Muscle of leg (tissue), 11 donors: ENCODE data around the gene AKAP13. TPM values are rescaled to one million over a fixed set of nuclear protein-coding genes. Genes with fewer than 3 reads are reported as not detected.
A peak's percentile ranks its signal among the peaks of the same experiment; 100 is the strongest.

Source experiments
- DNase-seq: peaks from one replicate; pipeline ENCODE4 v3.0.0; 2013
- H3K27ac ChIP-seq: one replicate; pipeline ENCODE4 v1.5.1; 2013; ENCODE audit warnings: mild to moderate bottlenecking, low read length, control low read depth
- H3K27me3 ChIP-seq: one replicate; pipeline ENCODE4 v1.6.1; 2013; ENCODE audit warnings: low read length; ENCODE audit not compliant: control insufficient read depth, insufficient read depth
- H3K36me3 ChIP-seq: one replicate; pipeline ENCODE4 v1.6.1; 2013; ENCODE audit warnings: low read length; ENCODE audit not compliant: control insufficient read depth, insufficient read depth
- H3K4me1 ChIP-seq: one replicate; pipeline ENCODE4 v1.6.1; 2013; ENCODE audit warnings: low read length; ENCODE audit not compliant: control insufficient read depth, insufficient read depth
- H3K4me3 ChIP-seq: one replicate; pipeline ENCODE4 v1.5.1; 2013; ENCODE audit warnings: low read length, control low read depth
- H3K9me3 ChIP-seq: replicated peaks from 2 replicates; pipeline ENCODE4 v1.6.1; 2013; ENCODE audit warnings: low read depth, low read length; ENCODE audit not compliant: control insufficient read depth
- WGBS: methylation state at CpG from one replicate; pipeline ENCODE4 v1.1.5; 2013; ENCODE audit warnings: missing lambda C conversion rate; ENCODE audit not compliant: insufficient coverage; 5-methylcytosine and 5-hydroxymethylcytosine counted together
- polyA plus RNA-seq, 8 donors: library from polyadenylated mRNA; unstranded; fragments of 120-200 nt; gene quantifications; one replicate each; pipeline versions ENCODE4 v1.2.1 to v1.2.3, GENCODE V29; 2013; ENCODE audit warnings: inconsistent platforms in 1 of 8, low replicate concordance in 1 of 8; ENCODE audit not compliant: insufficient read length in 8 of 8, insufficient read depth in 1 of 8
- total RNA-seq: library from RNA; stranded (reverse); fragments of 120-200 nt; gene quantifications from one replicate; pipeline ENCODE4 v1.2.4, GENCODE V29; 2013

Gene AKAP13
- total and polyA plus RNA-seq, 9 donors = 65.2 to 90.9 (median 80.1) TPM

DNA sequence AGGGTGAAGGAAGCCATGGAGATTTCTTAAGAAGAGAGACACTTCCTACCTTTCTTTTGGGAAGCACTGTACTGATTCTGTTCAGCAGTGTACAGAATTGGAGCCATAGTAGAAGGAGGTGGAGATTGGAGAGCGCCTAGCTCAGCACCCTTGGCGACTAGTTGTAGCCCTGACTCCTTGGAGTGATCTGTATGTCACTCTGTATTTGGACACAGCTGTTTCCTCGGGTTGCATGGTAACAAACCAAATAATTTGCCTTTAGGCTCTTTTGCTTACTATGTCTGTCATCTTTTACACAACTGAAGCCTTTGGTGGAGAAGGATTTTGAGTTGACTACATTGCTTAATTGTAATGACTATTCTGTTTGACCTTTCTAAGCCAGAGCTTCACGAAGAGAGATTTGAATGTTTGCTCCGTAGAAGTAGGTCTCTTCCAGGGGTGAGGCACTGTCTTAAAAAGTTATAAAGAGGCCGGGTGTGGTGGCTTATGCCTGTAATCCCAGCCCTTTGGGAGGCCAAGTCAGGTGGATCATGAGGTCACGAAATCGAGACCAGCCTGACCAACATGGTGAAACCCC is 77.1 kb downstream of the AKAP13 start:
- WGBS = 94% methylated on average over 4 of the region's 8 CpGs
- Histone ChIP-seq H3K27ac (no peak overlapping the region), H3K36me3 (no peaks in the 10 kb centered on the region), H3K27me3 (no peaks in the 10 kb centered on the region), H3K4me1 (peaks cover 13% of the 10 kb centered on the region), H3K4me3 (no peak overlapping the region), H3K9me3 (no peaks in the 10 kb centered on the region)
- DNase-seq = no peak

DNA sequence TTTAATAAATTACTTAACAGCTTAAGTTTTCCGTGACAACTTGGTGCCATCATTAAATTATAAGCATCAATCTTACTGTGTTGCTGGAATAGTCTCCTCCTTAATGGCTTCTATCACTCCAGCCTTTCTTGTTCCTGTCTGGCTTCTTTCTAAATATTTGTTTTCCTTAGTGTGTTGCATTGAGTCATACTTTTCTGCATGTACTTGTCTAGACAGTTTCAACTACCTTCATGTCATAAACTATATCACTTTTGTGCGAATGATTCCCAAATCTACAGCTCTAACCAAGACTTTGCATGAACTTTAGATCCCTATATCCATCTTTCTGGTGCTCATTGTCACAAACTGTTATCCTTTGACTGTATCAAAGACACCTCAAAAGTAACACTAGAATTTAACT is 78.4 kb downstream of the AKAP13 start:
- DNase-seq = no peak
- peaks cover 3% of the 10 kb centered on the region for H3K4me1 ChIP-seq
- no peaks in the 10 kb centered on the region for H3K9me3 ChIP-seq
- no peak overlapping the region for H3K27ac ChIP-seq
- 100% methylated on average over 1 of the region's 2 CpGs for WGBS
- no peaks in the 10 kb centered on the region for H3K36me3 ChIP-seq
- no peaks in the 10 kb centered on the region for H3K27me3 ChIP-seq
- no peak overlapping the region for H3K4me3 ChIP-seq

DNA sequence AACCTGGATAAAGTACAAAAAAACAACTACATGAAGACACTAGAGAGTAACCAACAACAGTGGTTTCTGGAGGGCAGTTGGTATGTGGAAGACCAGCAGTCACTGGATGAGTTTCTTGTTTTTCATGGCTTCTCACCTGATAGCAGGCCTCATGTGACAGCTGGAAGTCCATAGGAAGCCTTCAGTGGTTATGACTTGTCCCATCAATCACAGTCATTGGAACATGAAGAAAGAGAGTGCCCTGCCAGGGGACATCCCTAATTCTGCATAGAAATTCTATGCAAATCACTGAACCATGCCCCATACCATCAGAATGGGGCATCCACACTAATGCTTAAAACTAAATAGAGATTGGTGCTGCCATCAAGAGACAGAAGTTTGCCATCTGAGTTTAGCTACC is 81.6 kb downstream of the AKAP13 start:
- Histone ChIP-seq H3K9me3 (no peaks in the 10 kb centered on the region), H3K27me3 (no peaks in the 10 kb centered on the region), H3K36me3 (no peaks in the 10 kb centered on the region), H3K4me1 (peaks cover 4% of the 10 kb centered on the region), H3K27ac (no peak overlapping the region), H3K4me3 (no peak overlapping the region)
- DNase-seq = no peak

DNA sequence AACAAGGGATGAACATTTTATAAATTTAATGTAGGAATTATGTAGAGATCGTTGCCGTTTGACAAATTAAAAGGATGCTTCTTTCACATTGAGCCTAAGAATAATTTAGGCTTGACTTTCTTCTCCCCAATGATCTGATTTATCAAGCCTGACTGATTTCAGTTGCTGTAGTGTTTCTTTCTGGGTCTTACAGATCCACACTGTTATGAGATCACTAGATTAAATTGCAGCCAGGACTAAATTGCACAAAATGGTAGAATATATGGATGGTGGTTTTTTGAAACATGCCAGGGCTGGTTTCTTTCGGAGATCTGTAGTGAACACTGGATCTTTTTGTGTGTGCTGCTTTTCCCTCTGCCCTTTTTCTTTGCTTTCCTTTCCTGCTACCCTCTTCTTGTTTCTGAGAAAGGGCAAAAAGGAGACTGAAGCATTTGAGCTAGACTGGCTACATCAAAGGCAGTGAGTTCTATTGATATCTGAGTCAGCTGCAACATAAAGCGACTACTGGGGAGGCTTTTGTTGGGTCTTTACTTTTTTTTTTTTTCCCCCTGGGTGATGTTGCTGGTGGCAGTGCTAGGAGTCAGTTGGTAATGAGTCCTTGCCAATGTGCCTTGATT is 83.0 kb downstream of the AKAP13 start:
- Histone ChIP-seq H3K36me3 (no peaks in the 10 kb centered on the region), H3K4me3 (no peak overlapping the region), H3K27ac (no peak overlapping the region), H3K27me3 (no peaks in the 10 kb centered on the region), H3K9me3 (no peaks in the 10 kb centered on the region), H3K4me1 (peaks cover 3% of the 10 kb centered on the region)
- no peak for DNase-seq
- no CpG with 5 or more reads among the region's 4 CpGs for WGBS

DNA sequence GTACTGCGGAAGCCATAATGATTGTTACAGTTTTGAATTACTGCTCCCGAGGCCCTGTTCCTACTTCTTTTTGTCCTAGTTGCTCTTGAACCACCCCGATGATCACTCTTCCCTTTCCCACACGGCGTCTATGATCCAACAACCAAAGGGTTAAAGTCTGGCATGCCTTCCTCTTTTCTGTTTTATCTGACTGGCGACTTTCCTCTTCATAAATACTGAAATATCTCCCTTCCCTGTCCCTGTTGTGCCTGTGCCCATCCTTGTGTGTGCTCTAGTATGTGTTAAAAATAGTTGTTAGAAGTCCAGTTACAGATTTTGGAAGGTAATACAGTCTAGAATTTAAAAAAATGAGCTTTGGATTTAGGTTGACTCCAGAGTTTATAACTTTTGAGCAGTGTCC is 83.6 kb downstream of the AKAP13 start:
- Histone ChIP-seq H3K4me1 (peaks cover 3% of the 10 kb centered on the region), H3K4me3 (no peak overlapping the region), H3K27ac (no peak overlapping the region)

DNA sequence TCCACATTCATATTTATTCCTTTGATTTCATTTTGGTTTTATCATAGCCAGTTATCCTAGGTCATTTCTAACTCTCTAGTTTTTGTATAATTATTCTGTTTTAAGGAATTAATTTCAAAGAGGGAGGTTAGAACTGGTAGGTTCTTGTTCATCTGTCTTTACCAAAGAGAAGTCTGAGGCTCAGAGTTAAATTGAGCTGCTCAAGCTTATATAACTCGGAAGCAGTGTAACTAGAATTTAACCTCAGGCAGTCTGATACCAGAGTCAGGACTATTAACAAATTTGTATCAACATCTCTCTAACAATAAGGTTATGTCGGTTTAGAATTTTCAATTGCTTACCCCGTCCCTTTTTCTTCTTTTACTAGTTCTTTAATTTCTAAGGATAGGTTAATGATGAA is 84.1 kb downstream of the AKAP13 start:
- H3K36me3 ChIP-seq = no peaks in the 10 kb centered on the region
- H3K9me3 ChIP-seq = no peaks in the 10 kb centered on the region
- H3K4me3 ChIP-seq = no peak overlapping the region
- no peaks in the 10 kb centered on the region for H3K27me3 ChIP-seq
- peaks cover 3% of the 10 kb centered on the region for H3K4me1 ChIP-seq
- no peak for DNase-seq
- no peak overlapping the region for H3K27ac ChIP-seq
- no CpG with 5 or more reads among the region's 3 CpGs for WGBS

More for the DNA sequence above, 83.6 kb downstream of the AKAP13 start:
- Histone ChIP-seq H3K27me3 (no peaks in the 10 kb centered on the region), H3K9me3 (no peaks in the 10 kb centered on the region), H3K36me3 (no peaks in the 10 kb centered on the region)
- 35% methylated on average over 4 of the region's 6 CpGs for WGBS
- no peak for DNase-seq

DNA sequence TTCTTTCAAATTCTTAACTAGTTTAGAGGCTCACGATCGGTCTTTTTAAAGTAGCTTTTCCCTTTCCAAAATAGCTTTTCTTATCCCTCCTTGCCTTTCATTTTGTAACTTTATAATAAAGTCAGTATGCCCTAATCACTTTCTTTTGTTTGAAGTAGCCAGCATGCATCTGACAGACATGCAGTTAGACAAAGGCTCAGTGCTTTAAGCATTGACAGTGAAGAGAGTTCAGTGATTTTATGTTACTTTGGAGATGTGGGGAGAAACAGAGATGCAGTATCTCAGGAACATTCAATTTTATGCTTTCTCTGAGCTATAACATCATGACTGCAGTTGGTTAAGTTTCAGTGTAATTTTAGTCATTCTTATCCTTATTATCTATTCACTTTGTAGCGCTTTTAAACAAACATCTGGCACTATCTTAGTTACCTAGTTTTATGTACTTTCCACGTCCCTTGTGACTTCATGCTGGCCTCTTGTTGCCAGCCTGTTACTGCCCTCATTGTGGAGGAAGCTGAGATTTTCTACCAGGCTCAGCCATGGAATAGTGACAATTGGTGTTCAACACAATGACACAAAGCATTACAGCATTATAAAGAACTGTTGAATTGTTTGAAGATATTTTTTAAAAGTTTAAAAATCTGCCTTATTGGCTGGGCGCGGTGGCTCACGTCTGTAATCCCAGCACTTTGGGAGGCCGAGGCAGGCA is 90.3 kb downstream of the AKAP13 start:
- DNase-seq = no peak
- no peaks in the 10 kb centered on the region for H3K27me3 ChIP-seq
- H3K4me3 ChIP-seq = no peak overlapping the region
- H3K9me3 ChIP-seq = no peaks in the 10 kb centered on the region
- no peak overlapping the region for H3K27ac ChIP-seq
- H3K36me3 ChIP-seq = no peaks in the 10 kb centered on the region
- 60% methylated on average over 1 of the region's 8 CpGs for WGBS
- peaks cover 12% of the 10 kb centered on the region for H3K4me1 ChIP-seq

DNA sequence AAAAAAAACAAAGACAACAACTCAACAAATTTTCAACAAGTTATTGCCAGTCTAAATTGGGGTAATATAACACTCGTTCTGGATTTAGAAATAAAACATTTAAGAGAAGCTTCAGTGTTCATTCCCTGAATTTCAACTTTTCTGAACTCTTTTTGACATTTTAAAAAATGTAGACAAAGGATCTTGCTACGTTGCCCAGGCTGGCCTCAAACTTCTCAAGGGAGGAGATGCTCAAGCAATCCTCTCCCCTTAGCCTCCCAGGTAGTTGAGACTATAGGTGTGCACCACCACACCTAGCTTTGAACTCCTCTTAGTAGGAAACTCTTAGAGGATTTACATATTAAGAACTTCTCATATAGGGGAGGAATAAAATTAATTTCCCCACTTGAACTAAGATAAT is 91.9 kb downstream of the AKAP13 start:
- H3K9me3 ChIP-seq = no peaks in the 10 kb centered on the region
- no peak for DNase-seq
- no peaks in the 10 kb centered on the region for H3K36me3 ChIP-seq
- WGBS = no CpG with 5 or more reads among the region's 2 CpGs
- H3K27ac ChIP-seq = no peak overlapping the region
- no peak overlapping the region for H3K4me3 ChIP-seq
- peaks cover 15% of the 10 kb centered on the region for H3K4me1 ChIP-seq
- H3K27me3 ChIP-seq = no peaks in the 10 kb centered on the region

DNA sequence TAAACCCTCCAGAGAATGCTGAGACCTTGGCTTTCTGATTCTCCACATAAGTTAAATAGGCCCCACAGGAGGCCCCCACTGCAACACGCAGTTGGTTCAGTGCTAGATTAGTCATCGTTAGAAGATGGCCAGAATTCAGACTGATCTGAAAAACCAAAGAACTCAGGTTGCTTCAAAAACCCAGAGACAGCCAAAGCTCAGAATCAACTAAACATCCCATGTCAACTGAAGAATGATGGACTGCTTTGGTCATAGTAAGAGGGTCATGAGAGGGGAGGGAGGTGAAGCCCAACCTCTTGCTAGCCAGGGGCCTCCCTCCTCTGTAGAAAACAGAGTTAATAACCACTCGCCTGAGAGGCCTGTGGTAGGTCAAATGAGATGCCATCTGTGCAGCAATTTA is 93.1 kb downstream of the AKAP13 start:
- Histone ChIP-seq H3K27ac (no peak overlapping the region), H3K36me3 (no peaks in the 10 kb centered on the region), H3K4me1 (peaks cover 15% of the 10 kb centered on the region), H3K9me3 (no peaks in the 10 kb centered on the region), H3K27me3 (no peaks in the 10 kb centered on the region), H3K4me3 (no peak overlapping the region)
- WGBS = no CpG with 5 or more reads among the region's 3 CpGs
- peak; percentile 53 for DNase-seq

DNA sequence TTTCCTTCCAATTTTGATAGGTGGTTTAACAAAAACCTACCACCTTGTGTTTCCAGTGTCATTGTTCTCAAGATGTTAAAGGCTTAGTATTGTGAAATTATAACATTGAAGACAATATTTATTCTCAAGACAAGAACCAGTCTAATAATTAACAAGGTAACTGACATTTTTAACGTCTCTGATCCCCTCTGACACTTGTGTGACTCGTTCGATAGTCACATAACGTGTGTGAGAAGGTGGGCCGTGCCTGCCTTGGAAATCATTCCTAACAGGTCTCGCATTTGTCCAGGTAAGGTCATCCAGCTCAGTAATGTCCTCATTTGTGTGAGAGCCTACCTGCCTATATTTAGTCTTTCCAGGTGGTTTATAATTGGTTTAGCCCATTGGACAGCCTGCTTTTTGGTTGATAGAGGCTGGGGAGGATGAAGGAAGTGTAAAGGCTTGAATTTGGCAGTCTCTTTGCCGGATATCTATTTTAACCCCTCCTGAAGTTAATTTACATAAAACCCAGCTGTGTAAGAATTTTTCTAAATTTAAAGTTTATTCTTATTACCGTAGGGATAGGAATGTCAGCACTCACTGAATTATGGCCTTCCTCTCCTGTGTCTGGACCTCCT is 94.4 kb downstream of the AKAP13 start:
- Histone ChIP-seq H3K36me3 (no peaks in the 10 kb centered on the region), H3K4me1 (peaks cover 24% of the 10 kb centered on the region), H3K27me3 (no peaks in the 10 kb centered on the region), H3K27ac (no peak overlapping the region), H3K4me3 (no peak overlapping the region), H3K9me3 (no peaks in the 10 kb centered on the region)
- 73% methylated on average over 3 of the region's 8 CpGs for WGBS
- DNase-seq = no peak
